Neural crest cell (in vitro differentiated cells): ENCODE results near the gene C1orf159. TPM values are rescaled to one million over a fixed set of nuclear protein-coding genes. Genes with fewer than 3 reads are reported as not detected.

Source experiments
- DNase-seq: peaks from one replicate; pipeline ENCODE4 v3.0.0; 2021; ENCODE audit warnings: low read depth, mixed read lengths, low spot score
- H3K27ac Mint-ChIP-seq: one replicate; pipeline ENCODE4 v1.8.0; 2021; ENCODE audit warnings: mild to moderate bottlenecking, mixed read lengths; ENCODE audit not compliant: unreplicated experiment
- H3K27me3 Mint-ChIP-seq: 2 replicates; pipeline ENCODE4 v1.8.0; 2021; ENCODE audit warnings: low read depth, mild to moderate bottlenecking, mixed read lengths
- H3K36me3 Mint-ChIP-seq: 2 replicates; pipeline ENCODE4 v1.8.0; 2021; ENCODE audit warnings: low read depth, mild to moderate bottlenecking, mixed read lengths
- H3K4me1 Mint-ChIP-seq: 2 replicates; pipeline ENCODE4 v1.8.0; 2021; ENCODE audit warnings: mixed read lengths
- H3K4me3 Mint-ChIP-seq: one replicate; pipeline ENCODE4 v1.8.0; 2021; ENCODE audit warnings: mild to moderate bottlenecking, mixed read lengths
- H3K9me3 Mint-ChIP-seq: 2 replicates; pipeline ENCODE4 v1.8.0; 2021; ENCODE audit warnings: mixed read lengths
- total RNA-seq: library from RNA; stranded (reverse); gene quantifications from 2 replicates; pipeline ENCODE4 v1.2.1, GENCODE V29; 2021
- TF ChIP-seq, protein P1 (sequence below): fragments of 200-600 bp; sonication (generic); conservative IDR thresholded peaks from 2 replicates; pipeline ENCODE4 v1.5.0; 2021; ENCODE audit warnings: antibody characterized with exemption, mild to moderate bottlenecking

Gene C1orf159
- total RNA-seq, 1 donor from 2014 or later: 26.1 TPM

DNA sequence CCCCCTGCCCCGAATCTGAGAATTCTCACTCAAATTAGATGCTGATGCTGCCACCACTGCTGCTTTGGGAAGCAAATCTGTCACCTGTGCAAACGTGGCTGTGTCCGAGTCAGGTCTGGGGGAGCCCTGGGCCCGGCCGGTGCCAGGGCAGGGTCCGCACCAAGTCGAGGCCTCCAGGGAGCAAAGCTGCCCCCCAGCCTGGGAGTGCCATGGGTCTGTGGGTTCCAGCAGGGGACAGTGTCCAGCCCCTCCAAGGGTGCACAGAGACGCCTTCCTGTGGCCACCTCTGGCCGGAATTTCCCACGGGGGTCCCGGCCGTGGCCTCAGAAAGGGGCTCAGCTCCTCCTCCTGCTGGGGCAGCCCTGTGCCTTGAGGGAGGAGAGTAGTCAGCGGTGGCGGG, 30.1 kb upstream of the C1orf159 start:
- TF ChIP-seq, protein P1, sequence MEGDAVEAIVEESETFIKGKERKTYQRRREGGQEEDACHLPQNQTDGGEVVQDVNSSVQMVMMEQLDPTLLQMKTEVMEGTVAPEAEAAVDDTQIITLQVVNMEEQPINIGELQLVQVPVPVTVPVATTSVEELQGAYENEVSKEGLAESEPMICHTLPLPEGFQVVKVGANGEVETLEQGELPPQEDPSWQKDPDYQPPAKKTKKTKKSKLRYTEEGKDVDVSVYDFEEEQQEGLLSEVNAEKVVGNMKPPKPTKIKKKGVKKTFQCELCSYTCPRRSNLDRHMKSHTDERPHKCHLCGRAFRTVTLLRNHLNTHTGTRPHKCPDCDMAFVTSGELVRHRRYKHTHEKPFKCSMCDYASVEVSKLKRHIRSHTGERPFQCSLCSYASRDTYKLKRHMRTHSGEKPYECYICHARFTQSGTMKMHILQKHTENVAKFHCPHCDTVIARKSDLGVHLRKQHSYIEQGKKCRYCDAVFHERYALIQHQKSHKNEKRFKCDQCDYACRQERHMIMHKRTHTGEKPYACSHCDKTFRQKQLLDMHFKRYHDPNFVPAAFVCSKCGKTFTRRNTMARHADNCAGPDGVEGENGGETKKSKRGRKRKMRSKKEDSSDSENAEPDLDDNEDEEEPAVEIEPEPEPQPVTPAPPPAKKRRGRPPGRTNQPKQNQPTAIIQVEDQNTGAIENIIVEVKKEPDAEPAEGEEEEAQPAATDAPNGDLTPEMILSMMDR: no peak
- no peaks in the 10 kb centered on the region for H3K9me3 Mint-ChIP-seq
- H3K4me1 Mint-ChIP-seq: no peaks in the 10 kb centered on the region
- no peak overlapping the region for H3K27ac Mint-ChIP-seq
- no peak overlapping the region for H3K4me3 Mint-ChIP-seq
- DNase-seq: no peak
- H3K36me3 Mint-ChIP-seq: no peaks in the 10 kb centered on the region
- H3K27me3 Mint-ChIP-seq: no peaks in the 10 kb centered on the region

DNA sequence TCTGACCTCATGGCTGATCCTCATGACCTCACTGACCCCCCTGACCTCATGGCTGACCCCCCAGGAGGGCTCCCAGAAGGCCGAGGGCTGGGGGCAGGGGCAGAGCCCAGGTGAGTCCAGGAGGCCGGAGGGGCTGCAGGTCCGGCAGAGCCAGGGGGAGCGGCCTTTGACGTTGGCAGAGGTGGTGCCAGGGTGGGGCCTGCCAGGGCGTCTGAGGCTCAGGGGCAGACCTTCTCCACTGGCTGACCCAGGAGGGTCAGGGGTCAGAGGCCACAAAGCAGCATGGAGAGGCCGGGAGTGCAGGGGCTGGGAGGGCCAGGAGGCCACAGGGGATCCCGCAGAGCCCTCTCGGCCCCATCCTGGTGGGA, 29.6 kb upstream of the C1orf159 start:
- DNase-seq: no peak
- no peaks in the 10 kb centered on the region for H3K4me1 Mint-ChIP-seq
- no peak overlapping the region for H3K27ac Mint-ChIP-seq
- no peaks in the 10 kb centered on the region for H3K27me3 Mint-ChIP-seq
- no peaks in the 10 kb centered on the region for H3K9me3 Mint-ChIP-seq
- no peak overlapping the region for H3K4me3 Mint-ChIP-seq
- no peaks in the 10 kb centered on the region for H3K36me3 Mint-ChIP-seq
- TF ChIP-seq, protein P1: no peak

DNA sequence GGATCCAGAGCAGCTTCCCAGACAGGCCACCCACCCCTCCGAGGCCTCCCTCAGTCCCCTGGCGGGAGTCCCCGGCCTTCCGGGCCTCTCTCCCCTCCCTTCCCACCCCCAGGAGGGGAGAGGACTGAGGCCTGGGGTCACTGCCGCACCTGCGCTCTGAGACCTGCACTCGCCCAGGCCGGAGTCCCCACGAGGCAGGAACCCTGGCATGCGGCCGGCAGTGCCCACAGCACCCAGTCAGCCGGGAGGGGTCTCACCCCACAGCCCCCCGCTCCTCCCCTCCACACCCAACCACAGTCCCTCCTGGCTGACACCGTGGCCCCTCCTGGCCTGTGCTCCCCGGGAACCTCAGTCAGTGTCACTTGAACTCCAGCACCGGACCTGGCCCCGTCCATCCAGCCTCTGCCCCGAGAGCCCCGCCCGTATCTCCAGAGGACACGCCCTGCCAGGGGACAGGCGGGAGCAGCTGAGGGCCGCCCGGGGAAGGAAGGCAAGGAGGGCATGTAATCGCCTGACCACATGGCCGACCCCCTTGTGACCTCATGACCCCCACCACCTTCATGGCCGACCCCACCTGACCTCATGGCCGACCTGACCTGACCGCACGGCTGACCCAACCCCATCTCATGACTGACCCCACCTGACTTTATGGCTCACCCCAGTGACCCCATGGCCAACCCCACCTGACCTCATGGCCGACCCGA, 29.1 kb upstream of the C1orf159 start:
- H3K27me3 Mint-ChIP-seq: no peaks in the 10 kb centered on the region

DNA sequence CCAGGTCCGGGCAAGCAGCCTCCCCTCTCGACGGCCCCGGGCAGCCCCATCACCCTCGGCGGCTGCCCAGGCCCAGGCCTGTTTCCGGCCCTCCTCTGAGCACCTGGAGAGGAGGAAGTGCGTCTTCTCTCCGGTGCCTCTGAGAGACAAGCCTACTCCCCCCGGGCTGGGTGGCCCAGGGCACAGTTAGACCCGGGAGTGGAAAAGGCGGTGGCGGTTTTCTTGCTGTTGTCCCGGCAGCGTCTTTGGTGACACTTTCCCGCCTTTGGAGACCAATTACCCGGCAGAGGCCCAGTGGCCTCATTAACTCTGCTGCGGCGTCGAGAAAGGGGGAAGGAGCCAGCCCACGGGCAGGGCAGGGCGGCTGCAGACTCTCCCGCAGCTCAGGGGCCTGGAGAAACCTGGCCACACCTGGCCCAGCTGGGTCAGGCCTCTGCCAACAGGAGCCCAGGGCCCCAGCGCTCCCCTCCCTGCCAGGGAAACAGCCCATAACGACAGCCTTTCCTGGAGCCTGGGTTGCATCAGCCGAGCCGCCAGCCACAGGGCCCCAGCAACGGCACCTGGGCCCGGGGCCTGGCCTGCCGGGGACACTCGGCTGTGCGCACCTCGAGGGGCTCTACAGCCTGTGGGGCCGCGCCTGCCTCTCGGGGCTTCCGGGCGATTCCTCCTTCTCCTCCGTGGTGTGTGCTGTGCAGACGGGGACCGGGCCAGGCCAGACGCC, 28.4 kb upstream of the C1orf159 start:
- Mint-ChIP-seq H3K4me3 (no peak overlapping the region), H3K27me3 (no peaks in the 10 kb centered on the region), H3K4me1 (no peaks in the 10 kb centered on the region), H3K36me3 (no peaks in the 10 kb centered on the region), H3K27ac (no peak overlapping the region), H3K9me3 (no peaks in the 10 kb centered on the region)
- no peak for DNase-seq
- TF ChIP-seq, protein P1: no peak

More for the DNA sequence above, 29.1 kb upstream of the C1orf159 start:
- no peak overlapping the region for H3K4me3 Mint-ChIP-seq
- H3K36me3 Mint-ChIP-seq: no peaks in the 10 kb centered on the region
- no peaks in the 10 kb centered on the region for H3K9me3 Mint-ChIP-seq
- H3K27ac Mint-ChIP-seq: no peak overlapping the region
- no peaks in the 10 kb centered on the region for H3K4me1 Mint-ChIP-seq
- TF ChIP-seq, protein P1: no peak
- DNase-seq: no peak

DNA sequence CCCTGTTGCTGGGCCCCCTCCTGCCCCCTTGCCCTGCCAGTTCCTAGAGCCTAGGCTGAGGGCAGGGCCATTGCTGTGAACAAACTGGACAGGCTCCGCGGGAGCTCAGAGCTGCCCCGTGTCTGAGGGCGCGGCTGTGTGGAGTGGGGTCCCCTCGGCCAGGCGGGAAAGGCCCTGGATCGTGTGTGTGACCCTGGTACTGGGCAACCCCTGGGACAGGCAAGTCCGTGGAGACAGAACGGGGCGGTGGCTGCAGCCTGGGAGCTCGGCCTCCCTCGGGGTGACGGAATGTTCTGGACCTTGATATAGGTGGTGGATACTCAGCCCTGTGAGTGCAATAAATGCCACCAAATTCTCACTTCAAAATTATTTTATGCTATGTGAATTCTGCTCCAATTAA, 27.7 kb upstream of the C1orf159 start:
- no peak for DNase-seq
- Mint-ChIP-seq H3K27ac (no peak overlapping the region), H3K36me3 (no peaks in the 10 kb centered on the region), H3K27me3 (peaks cover under 1% of the 10 kb centered on the region), H3K4me3 (no peak overlapping the region), H3K9me3 (no peaks in the 10 kb centered on the region), H3K4me1 (no peaks in the 10 kb centered on the region)
- TF ChIP-seq, protein P1: no peak
